Skin epidermis (tissue), 12 donors: ENCODE measurements around the gene C22orf39.
"Not testable (repeated sequence)": the region's sequence is repeated elsewhere in the genome, so short reads cannot be mapped to it uniquely, and the experiment has no call there.

Experiments
- H3K27ac ChIP-seq, 21 experiments: fragments of 200-600 bp; sonication (generic) in 11 of 21; one replicate each; pipeline ENCODE4 v1.5.0; 2020; ENCODE audit warnings: mild to moderate bottlenecking in 3 of 21, inconsistent platforms in 2 of 21, moderate library complexity in 2 of 21
- H3K4me3 ChIP-seq, 7 experiments: fragments of 200-600 bp; sonication (generic) in 2 of 7; one replicate each; pipeline ENCODE4 v1.5.0; 2020; ENCODE audit warnings: inconsistent platforms in 2 of 7, mild to moderate bottlenecking in 2 of 7, moderate library complexity in 1 of 7

The C22orf39 gene

GRCh38 chr22:19456541-19456940, 9.0 kb upstream of the C22orf39 start:
- Histone ChIP-seq H3K27ac (no peak overlapping the region), H3K4me3 (no peak overlapping the region)

DNA sequence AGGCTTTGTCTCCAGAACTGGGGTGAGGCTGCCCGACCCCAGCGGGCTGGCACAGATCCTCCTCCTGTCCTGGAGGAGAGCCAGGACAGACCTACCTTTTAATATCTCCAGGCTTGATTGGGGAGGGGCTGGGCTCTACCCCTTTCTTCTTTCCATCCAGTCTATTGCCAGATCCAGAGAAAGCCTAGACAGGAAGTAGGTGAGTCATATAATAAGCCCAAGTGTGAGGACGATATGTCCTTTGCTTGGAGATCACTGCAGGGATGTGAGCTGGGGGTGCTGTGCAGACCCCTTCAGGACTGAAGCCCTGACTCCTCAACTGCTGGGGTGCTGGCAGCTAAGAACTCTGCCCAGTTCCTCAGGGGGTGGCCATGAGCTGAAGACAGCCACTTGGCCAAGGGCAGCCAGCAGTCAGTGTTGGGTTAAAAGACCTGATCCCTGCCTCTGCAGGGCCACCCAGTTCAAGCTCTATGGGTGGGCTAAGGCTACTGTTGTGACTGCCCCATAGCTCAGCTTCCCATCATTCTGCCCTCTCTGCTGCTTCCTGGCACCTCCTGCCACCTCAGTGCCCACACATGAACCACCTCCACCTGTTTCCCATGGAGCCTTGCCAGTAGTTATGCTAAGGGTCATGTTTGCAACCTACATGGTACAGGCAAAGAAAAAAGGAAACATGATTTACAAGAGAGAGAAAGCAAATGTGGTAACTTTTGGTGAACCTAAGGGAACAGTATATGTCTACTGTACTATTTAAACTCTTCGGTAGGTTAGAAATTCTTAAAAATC, 8.3 kb upstream of the C22orf39 start:
- Histone ChIP-seq H3K4me3 (no peak overlapping the region), H3K27ac (no peak overlapping the region)

DNA sequence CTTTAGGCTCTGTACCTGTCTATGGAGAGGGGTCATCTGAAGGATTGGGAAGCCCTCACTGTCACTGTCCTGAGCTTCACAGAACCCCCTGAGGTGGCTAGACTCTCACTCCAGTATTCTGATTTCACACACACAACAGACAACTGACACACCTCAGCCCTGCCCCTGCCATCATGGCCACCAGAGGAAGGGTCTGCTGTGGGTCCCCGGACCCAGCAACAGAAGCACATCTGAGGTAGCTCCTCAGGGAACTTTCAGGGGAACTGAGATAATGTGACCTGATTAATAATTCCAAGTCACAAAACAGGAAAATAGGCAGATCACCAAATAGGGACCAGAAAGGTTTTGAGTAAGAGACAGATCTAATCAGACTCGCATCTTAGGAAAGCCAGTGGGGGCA, 7.5 kb upstream of the C22orf39 start:
- H3K4me3 ChIP-seq = no peak overlapping the region
- no peak overlapping the region for H3K27ac ChIP-seq

- Histone ChIP-seq H3K27ac (no peak overlapping the region), H3K4me3 (no peak overlapping the region)
Measured at GRCh38 chr22:19454156-19454555, 6.6 kb upstream of the C22orf39 start.

DNA sequence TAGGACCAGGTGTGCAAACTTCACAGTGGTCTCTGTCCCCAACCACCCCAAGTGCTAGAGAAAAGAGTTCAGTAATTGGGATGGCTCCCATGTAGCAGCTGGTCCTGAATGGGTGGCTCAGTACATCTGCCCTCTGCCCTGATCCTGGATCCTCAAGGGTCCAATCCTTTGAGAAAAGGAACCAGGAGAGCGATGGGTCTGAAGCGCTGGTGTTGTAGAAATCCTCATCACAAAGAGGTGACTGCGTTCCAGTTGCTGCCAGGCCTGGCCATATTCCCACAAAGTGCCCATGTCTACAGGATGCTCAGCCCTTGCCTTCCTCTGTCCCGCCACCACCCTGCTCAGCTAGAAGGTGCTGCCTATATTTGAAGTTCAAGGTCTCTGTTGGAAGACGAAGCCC, 6.2 kb upstream of the C22orf39 start:
- Histone ChIP-seq H3K27ac (no peak overlapping the region), H3K4me3 (no peak overlapping the region)

DNA sequence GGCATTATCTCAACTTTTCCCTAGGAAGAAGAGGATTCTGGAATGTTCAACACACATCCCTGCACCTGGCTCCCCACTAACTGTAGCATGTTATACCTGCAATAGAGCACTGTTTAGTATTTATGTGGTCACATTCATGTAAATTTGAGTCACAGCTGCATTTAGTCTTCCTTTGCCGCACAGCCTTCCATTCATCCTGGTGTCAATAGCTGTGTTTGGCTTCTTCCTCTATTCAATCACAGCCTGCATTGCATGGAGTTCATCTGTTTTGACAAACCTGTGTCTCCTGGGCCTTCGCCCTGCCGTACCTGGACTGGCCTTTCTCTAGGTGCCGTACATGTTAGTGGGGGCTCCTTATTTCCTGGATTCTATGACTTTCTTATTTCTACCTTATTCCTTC, 4.1 kb upstream of the C22orf39 start:
- Histone ChIP-seq H3K4me3 (no peak overlapping the region), H3K27ac (no peak overlapping the region)

- Histone ChIP-seq H3K4me3 (no peak overlapping the region), H3K27ac (no peak overlapping the region)
Measured at GRCh38 chr22:19450363-19451175, 3.1 kb upstream of the C22orf39 start.

DNA sequence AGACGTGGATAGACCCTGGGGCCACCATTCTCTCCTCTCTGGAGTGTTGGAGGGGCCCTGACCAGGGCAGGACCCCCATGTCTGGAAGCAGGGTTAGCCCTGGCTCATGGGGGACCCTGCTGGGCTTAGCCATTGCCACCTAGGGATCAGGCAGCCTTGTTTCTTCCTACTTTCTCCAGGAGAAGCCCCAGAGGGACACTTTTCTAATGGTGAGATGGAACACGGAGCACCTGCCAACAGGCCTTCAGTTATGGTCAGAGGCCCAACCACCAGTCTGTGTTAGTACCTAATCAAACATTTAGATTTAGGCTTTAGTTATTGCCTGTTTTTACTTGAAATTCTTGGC, 1.9 kb upstream of the C22orf39 start:
- H3K27ac ChIP-seq = no peak overlapping the region
- no peak overlapping the region for H3K4me3 ChIP-seq

DNA sequence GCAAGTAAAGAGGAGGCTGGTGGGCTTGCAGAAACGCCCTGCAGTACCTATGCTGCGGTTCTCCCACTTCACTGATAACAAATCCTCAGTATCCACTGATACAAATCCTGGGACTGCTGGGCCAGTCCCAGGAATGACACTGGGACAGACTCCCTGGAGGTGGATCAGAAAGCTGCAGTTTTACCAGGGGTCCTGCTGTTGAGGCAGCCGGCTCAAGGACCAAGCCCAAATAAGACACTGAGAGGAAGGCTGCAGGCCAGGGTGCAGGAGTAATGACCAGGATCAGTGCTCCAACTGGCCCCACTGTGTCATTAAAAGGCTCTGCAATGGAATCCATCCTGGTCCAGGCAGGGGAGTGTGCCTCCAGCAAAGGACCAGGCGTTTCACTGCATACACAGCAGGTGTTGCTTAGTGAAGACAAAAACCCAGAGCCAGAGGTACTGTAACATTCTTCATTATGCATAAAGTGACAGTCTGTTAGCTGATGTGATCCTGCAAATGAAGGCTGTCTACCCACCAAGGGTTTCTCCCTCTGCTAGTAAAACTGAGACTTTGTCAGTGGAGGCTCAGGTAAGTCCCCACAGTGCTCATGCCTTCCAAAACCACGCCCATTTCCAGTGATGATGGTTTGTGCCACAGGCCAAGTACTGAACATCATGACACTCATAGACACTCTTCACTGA, 1.4 kb upstream of the C22orf39 start:
- Histone ChIP-seq H3K4me3 (no peak overlapping the region), H3K27ac (peak overlapping the region in 1 of 21 experiments; percentile 93)

- Histone ChIP-seq H3K4me3 (peak overlapping the region; percentile 64 to 92 (median 85)), H3K27ac (peak overlapping the region in 20 of 21 experiments; percentile 40 to 98 (median 92))
Measured at GRCh38 chr22:19448076-19448607, 631 bp upstream of the C22orf39 start.

GRCh38 chr22:19446603-19447329, 745 bp downstream of the C22orf39 start:
- Histone ChIP-seq H3K27ac (peak overlapping the region; percentile 78 to 98 (median 92)), H3K4me3 (peak overlapping the region; percentile 64 to 92 (median 85))

DNA sequence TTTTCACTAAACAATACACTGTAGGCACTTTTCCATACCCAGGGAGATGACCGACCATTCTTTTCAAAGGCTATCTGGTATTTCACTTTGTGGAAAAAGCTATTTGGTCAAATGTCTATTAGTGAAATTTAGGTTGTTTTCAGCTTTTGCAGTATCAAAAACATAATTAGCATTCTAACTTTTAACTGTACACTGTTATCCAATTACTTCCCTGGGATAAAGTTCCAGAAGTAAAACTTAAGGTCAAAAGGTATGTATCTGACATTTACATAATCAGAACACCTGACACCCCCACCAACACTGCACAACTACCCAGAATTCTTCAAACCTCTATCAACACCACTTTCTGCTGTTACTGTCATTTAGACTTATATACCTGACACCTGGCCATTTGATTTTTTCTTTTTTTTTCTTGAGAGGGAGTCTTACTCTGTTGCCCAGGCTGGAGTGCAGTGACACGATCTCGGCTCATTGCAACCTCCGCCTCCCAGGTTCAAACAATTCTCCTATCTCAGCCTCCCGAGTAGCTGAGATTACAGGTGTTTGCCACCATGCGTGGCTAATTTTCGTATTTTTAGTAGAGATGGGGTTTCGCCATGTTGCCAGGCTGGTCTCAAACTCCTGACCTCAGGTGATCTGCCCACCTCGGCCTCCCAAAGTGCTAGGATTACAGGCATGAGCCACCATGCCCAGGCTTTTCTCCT, 2.1 kb downstream of the C22orf39 start:
- not testable (repeated sequence) for H3K4me3 ChIP-seq, H3K27ac ChIP-seq

GRCh38 chr22:19443544-19444211, 3.8 kb downstream of the C22orf39 start:
- no peak overlapping the region for H3K27ac ChIP-seq
- H3K4me3 ChIP-seq = no peak overlapping the region

DNA sequence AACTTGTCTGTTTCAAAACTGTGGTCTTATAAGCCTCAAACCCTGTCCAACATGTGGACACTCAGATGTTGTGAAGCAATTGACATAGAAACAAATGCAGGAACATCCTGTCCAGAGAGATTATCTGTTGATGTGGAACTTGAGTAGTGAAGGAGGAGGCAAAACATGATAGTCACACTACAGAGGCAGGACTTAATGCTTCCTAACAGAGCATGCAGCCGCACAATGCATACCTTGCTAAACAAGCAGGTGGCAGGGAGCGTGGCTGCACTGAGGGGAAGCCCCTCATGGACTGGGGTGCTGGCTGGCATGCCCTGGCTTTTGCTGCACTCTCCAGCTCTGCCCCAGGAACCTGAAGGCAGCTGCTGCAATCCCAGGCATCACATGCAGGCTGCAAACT, 5.3 kb downstream of the C22orf39 start:
- no peak overlapping the region for H3K27ac ChIP-seq
- H3K4me3 ChIP-seq = no peak overlapping the region

DNA sequence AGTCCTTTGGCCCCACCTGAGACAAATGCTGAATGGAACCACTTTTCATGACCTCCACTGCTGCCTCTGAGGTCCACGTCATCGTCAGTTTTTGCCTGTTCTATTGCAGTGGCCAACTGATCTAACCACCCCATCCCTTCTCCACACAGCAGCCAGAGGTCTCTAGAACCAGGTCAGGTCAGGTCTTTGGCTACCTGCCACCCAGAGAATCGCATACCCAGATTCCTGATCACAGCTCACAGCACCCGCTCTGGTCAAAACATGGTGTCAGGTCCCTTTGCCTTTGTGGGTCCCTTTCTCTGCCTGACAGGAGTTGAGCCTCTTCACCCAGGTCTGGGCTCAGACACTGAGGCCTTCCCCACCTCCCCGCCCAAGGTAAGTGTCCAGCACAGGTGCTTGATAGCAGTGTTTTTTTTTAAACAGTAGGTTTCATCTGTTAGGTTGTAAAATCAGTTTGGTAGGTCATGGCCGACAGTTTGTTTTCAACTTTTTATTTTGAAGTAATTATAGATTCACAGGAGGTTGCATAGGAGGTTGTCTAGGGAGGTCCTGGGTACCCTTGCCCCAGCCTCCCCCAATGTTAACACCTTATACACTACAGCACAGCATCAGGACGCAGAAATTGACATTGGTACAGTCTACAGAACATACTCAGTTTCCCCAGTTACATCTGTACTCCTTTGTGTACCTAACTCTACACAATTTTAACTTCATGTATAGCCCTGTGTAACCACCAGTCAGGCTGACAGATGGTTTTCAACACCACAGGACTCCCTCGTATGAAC, 6.9 kb downstream of the C22orf39 start:
- H3K27ac ChIP-seq = no peak overlapping the region
- no peak overlapping the region for H3K4me3 ChIP-seq

DNA sequence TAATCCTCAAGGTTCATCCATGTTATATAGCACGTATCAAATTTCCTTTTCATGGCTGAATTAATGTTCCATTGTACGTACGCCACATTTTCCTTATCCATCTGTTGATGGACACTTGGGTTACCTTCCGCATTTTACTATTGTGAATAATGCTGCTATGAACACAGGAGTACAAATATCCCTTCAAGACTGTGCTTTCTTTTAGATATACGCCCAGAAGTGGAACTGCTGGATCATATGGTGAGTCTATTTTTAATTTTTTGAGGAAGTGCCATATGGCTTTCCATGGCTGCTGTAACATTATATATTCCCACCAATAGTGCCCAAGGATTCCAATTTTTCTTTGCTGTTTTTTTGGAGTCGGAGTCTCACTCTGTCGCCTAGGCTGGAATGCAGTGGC, 9.2 kb downstream of the C22orf39 start:
- Histone ChIP-seq H3K27ac (no peak overlapping the region), H3K4me3 (no peak overlapping the region)

- H3K27ac ChIP-seq, H3K4me3 ChIP-seq: not testable (repeated sequence)
Measured at GRCh38 chr22:19436444-19437161, 10.9 kb downstream of the C22orf39 start.
